ENCODE data around the gene IFNW1. TPM values are rescaled to one million over a fixed set of nuclear protein-coding genes. Genes with fewer than 3 reads are reported as not detected.
"Not testable (repeated sequence)": the region's sequence is repeated elsewhere in the genome, so short reads cannot be mapped to it uniquely, and the experiment has no call there.

IFNW1 gene
- total and polyA plus RNA-seq, 2 of the 13 experiments (the other 11 are each of a cell fraction or from before 2014, with no cell fraction given) = not detected

DNA sequence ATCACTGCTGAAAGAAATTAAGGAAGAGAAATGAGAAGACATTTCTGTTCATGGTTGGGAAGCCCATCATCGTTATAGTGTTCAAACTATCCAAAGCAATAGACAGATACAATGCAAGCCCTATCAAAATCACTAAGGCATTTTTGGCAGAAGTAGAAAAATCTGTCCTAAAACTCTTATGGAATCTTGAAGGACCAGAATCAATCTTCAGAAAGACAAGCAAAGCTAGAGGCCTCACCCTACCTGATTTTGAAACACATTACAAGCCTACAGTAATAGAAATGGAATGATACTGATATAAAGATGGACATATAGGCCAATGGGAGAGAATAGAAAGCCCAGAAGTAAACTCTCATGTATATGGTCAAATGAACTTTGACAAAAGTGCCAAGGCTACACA, 29.7 kb upstream of the IFNW1 start (continued):
- TF ChIP-seq, protein P1, sequence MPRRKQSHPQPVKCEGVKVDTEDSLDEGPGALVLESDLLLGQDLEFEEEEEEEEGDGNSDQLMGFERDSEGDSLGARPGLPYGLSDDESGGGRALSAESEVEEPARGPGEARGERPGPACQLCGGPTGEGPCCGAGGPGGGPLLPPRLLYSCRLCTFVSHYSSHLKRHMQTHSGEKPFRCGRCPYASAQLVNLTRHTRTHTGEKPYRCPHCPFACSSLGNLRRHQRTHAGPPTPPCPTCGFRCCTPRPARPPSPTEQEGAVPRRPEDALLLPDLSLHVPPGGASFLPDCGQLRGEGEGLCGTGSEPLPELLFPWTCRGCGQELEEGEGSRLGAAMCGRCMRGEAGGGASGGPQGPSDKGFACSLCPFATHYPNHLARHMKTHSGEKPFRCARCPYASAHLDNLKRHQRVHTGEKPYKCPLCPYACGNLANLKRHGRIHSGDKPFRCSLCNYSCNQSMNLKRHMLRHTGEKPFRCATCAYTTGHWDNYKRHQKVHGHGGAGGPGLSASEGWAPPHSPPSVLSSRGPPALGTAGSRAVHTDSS (CRISPR knock-in tag; conservative IDR thresholded peaks at IDR 0.05) = no peak

DNA sequence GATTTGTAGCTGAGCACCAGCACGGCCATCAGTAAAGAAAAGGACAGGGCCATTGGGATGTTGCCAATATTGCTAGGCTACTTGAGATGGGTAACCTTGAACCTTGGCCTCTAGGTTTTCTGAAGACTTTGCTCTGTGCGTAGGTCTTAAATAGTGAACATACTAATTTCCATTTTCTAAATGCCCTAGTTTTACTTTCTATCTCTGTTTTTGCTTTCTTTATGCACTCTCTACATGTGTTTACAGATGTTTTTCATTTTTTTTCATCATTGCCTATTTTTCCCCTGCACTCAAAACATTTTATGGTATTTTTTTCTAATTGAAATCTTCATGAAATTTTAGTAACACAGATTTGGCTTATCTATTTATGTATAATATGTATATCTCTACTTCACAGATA, 24.9 kb upstream of the IFNW1 start, which contains the start of gene IFNA21:
IFNA21 (minus strand) TSS at position 101 of the 400 bp plus-strand sequence; CDS start at position 53, 48 bp downstream.
- H3K9me3 ChIP-seq (ENCODE audit: low read length); H3K4me3 ChIP-seq (replicated peaks in 1 of 3; ENCODE audit: insufficient read depth in 1 of 3, low read depth in 2 of 3, low read length in 3 of 3); H3K79me2 ChIP-seq (ENCODE audit: insufficient read depth, low read length); H2AFZ ChIP-seq (ENCODE audit: low read length); H3K27ac ChIP-seq (ENCODE audit: extremely low read length, insufficient read depth, low read length); H3K36me3 ChIP-seq (replicated peaks in 1 of 2; ENCODE audit: control insufficient read depth in 1 of 2, insufficient read depth in 2 of 2, low read length in 2 of 2); H4K20me1 ChIP-seq (ENCODE audit: insufficient read depth, low read length); H3K9ac ChIP-seq (ENCODE audit: insufficient read depth, low read depth, low read length); intact Hi-C loops (cut with micrococcal nuclease; ENCODE audit: unreplicated experiment); in situ Hi-C loops (cut with HindIII; ENCODE audit: extremely low pct_ligation_motif_present, low pct_unique_long_range_greater_than_20kb); ATAC-seq; H3K4me1 ChIP-seq (ENCODE audit: insufficient read depth, low read length); FAIRE-seq; POLR2A ChIA-PET; H3K27me3 ChIP-seq (ENCODE audit: control insufficient read depth in 1 of 2, insufficient read depth in 2 of 2, low read length in 2 of 2); BruUV-seq (replicated peaks); DNase-seq (ENCODE audit: low spot score); CTCF ChIA-PET (ENCODE audit: low intra/inter-chr PET ratio, low total read pairs); H3K4me2 ChIP-seq (ENCODE audit: low read depth, low read length): not testable (repeated sequence)
- WGBS (ENCODE audit: low lambda C conversion rate) = 5% methylated on average over 1 of the region's 2 CpGs

DNA sequence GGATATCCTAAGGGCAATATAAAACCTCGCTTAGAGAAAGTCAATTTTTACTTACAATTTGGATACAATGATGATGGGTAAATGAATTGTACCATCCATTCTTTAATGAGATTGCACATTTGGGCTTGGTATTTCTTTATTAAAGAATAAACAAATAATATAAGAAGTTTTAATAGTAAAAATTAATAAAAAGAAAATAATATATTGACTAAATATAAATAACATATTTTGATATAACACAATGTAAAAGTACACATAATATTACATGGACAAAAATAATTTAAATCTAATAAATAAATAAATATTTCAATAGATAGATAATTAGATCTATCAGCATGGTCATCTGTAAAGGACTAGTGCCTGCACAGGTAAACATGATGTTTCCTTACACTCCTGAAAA, 23.9 kb upstream of the IFNW1 start:
- 0% methylated on average over 1 of the region's 1 CpG for WGBS (ENCODE audit: low lambda C conversion rate)
- no peak overlapping the region for H3K27ac ChIP-seq (ENCODE audit: extremely low read length, insufficient read depth, low read length)
- ChIA-PET CTCF (ENCODE audit: low intra/inter-chr PET ratio, low total read pairs) (no interaction called here), POLR2A (no interaction called here)
- no peak overlapping the region for H2AFZ ChIP-seq (ENCODE audit: low read length)
- intact Hi-C loops (cut with micrococcal nuclease; ENCODE audit: unreplicated experiment) = no loop called here
- H3K36me3 ChIP-seq (replicated peaks in 1 of 2; ENCODE audit: control insufficient read depth in 1 of 2, insufficient read depth in 2 of 2, low read length in 2 of 2) = no peaks in the 10 kb centered on the region
- H3K27me3 ChIP-seq (ENCODE audit: control insufficient read depth in 1 of 2, insufficient read depth in 2 of 2, low read length in 2 of 2) = no peaks in the 10 kb centered on the region
- H3K9me3 ChIP-seq (ENCODE audit: low read length) = no peaks in the 10 kb centered on the region
- BruUV-seq (replicated peaks) = no TSS peak
- H3K4me2 ChIP-seq (ENCODE audit: low read depth, low read length) = no peak overlapping the region
- ATAC-seq = no peak
- no peak for FAIRE-seq
- H3K79me2 ChIP-seq (ENCODE audit: insufficient read depth, low read length) = no peaks in the 10 kb centered on the region
- H3K4me1 ChIP-seq (ENCODE audit: insufficient read depth, low read length) = no peaks in the 10 kb centered on the region
- DNase-seq (ENCODE audit: low spot score) = no peak
- in situ Hi-C loops (cut with HindIII; ENCODE audit: extremely low pct_ligation_motif_present, low pct_unique_long_range_greater_than_20kb) = no loop called here
- no peak for TF ChIP-seq ZMYM3 (CRISPR knock-in tag; IDR thresholded peaks at IDR 0.05)
- TF ChIP-seq ZNF138 (CRISPR knock-in tag; IDR thresholded peaks at IDR 0.05; ENCODE audit: low read depth) = no peak
- TF ChIP-seq ZKSCAN5 (CRISPR knock-in tag; IDR thresholded peaks at IDR 0.05) = no peak
- TF ChIP-seq MAFK (conservative IDR thresholded peaks at IDR 0.05 in 1 of 2, IDR thresholded peaks at IDR 0.05 in 1 of 2; ENCODE audit: low read length in 2 of 2) = no peak
- TF ChIP-seq ZNF337 (CRISPR knock-in tag; IDR thresholded peaks at IDR 0.05; ENCODE audit: borderline replicate concordance, low read depth) = no peak
- TF ChIP-seq NR2F6 (IDR thresholded peaks at IDR 0.05) = no peak
- no peak for TF ChIP-seq NR2F6 (CRISPR knock-in tag; IDR thresholded peaks at IDR 0.05)
- no peak for TF ChIP-seq TBX3 (IDR thresholded peaks at IDR 0.05; ENCODE audit: borderline replicate concordance)
- TF ChIP-seq, protein P2, sequence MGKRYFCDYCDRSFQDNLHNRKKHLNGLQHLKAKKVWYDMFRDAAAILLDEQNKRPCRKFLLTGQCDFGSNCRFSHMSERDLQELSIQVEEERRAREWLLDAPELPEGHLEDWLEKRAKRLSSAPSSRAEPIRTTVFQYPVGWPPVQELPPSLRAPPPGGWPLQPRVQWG (CRISPR knock-in tag; IDR thresholded peaks at IDR 0.05; ENCODE audit: borderline replicate concordance, low read depth) = no peak
- TF ChIP-seq CBX5 (CRISPR knock-in tag; IDR thresholded peaks at IDR 0.05; ENCODE audit: borderline replicate concordance) = no peak
- no peak for TF ChIP-seq MAFG (CRISPR knock-in tag; IDR thresholded peaks at IDR 0.05)
- TF ChIP-seq, protein P3, sequence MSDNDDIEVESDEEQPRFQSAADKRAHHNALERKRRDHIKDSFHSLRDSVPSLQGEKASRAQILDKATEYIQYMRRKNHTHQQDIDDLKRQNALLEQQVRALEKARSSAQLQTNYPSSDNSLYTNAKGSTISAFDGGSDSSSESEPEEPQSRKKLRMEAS (IDR thresholded peaks at IDR 0.05) = no peak
- no peak for TF ChIP-seq ZNF101 (CRISPR knock-in tag; IDR thresholded peaks at IDR 0.05; ENCODE audit: borderline replicate concordance, low read depth)
- TF ChIP-seq ZNF713 (CRISPR knock-in tag; IDR thresholded peaks at IDR 0.05) = no peak
- no peak for TF ChIP-seq PRPF4 (IDR thresholded peaks at IDR 0.05; ENCODE audit: low read depth, low read length, poor library complexity, severe bottlenecking)
- TF ChIP-seq, protein P4, sequence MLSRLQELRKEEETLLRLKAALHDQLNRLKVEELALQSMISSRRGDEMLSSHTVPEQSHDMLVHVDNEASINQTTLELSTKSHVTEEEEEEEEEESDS (CRISPR knock-in tag; IDR thresholded peaks at IDR 0.05; ENCODE audit: borderline replicate concordance) = no peak
- H3K9ac ChIP-seq (ENCODE audit: insufficient read depth, low read depth, low read length) = no peak overlapping the region
- H4K20me1 ChIP-seq (ENCODE audit: insufficient read depth, low read length) = no peaks in the 10 kb centered on the region
- no peak overlapping the region for H3K4me3 ChIP-seq (replicated peaks in 1 of 3; ENCODE audit: insufficient read depth in 1 of 3, low read depth in 2 of 3, low read length in 3 of 3)

Measured in HepG2 (cell line).